Ishikawa (cell line): ENCODE measurements around the gene SREBF1.

ENCODE experiments used
- TAF1 ChIP-seq: IDR thresholded peaks from 2 replicates; pipeline ENCODE4 v1.6.1; 2012; ENCODE audit warnings: low read depth, mild to moderate bottlenecking
- YY1 ChIP-seq: IDR thresholded peaks from 2 replicates; pipeline ENCODE4 v1.6.1; 2012; ENCODE audit warnings: low read depth

DNA sequence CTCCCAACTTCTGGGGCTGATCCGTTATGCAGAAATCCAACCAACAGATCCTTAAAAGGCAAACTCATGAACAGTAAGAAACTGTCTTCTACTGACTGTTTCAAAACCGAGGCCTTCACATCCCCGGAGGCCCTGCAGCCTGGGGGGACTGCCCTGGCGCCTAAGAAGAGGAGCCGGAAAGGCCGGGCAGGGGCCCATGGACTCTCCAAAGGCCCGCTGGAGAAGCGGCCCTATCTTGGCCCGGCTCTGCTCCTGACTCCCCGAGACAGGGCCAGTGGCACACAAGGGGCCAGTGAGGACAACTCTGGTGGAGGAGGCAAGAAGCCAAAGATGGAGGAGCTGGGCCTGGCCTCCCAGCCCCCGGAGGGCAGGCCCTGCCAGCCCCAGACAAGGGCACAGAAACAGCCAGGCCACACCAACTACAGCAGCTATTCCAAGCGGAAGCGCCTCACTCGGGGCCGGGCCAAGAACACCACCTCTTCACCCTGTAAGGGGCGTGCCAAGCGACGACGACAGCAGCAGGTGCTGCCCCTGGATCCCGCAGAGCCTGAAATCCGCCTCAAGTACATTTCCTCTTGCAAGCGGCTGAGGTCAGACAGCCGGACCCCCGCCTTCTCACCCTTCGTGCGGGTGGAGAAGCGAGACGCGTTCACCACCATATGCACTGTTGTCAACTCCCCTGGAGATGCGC is 39.5 kb downstream of the SREBF1 start:
- TF ChIP-seq TAF1 (no peak), YY1 (no peak)
